ENCODE data around the gene KCNH3.

DNA sequence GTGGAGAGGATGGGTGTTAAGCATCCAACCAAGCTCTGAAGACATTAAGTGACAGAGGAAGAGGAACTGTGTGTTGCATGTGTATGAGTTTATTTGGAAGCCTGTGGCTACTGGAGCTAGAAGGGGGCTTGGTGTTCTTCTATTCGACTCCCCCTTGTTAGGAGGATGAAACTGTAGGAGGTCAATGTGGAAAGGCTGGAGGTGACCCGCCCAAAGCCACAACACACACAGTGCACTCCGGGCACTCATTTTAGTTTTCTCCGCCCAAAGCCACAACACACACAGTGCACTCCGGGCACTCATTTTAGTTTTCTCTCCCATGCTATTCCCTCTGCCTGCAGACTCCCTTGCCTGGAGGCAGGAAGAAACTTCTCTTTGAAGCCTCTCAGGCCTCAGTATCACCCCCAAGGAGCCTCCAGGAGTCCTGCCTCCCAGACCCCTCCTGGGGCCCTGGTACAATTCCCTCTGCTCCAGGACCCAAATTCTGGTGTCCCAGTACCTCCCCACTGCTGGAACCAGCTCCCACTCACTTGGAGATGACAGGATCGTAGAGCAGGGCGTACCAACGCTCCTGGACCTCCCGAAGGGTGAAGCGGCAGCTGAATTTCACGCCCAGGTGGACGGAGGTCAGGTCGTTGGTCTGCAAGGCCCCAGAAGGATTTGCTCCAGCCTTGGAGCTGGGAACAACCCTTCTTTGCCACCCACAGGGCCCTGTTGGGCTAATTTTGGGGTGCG, 25.3 kb downstream of the KCNH3 start:
- no peak for TF ChIP-seq POLR2A (IDR thresholded peaks at IDR 0.05)
- TF ChIP-seq, protein P1, sequence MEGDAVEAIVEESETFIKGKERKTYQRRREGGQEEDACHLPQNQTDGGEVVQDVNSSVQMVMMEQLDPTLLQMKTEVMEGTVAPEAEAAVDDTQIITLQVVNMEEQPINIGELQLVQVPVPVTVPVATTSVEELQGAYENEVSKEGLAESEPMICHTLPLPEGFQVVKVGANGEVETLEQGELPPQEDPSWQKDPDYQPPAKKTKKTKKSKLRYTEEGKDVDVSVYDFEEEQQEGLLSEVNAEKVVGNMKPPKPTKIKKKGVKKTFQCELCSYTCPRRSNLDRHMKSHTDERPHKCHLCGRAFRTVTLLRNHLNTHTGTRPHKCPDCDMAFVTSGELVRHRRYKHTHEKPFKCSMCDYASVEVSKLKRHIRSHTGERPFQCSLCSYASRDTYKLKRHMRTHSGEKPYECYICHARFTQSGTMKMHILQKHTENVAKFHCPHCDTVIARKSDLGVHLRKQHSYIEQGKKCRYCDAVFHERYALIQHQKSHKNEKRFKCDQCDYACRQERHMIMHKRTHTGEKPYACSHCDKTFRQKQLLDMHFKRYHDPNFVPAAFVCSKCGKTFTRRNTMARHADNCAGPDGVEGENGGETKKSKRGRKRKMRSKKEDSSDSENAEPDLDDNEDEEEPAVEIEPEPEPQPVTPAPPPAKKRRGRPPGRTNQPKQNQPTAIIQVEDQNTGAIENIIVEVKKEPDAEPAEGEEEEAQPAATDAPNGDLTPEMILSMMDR (IDR thresholded peaks at IDR 0.05) = no peak
